Measurements from ENCODE around the gene CLDN10.

GRCh38 chr13:95614641-95615245 is 62.2 kb downstream of the CLDN10 start:
- TF ChIP-seq, protein P1, sequence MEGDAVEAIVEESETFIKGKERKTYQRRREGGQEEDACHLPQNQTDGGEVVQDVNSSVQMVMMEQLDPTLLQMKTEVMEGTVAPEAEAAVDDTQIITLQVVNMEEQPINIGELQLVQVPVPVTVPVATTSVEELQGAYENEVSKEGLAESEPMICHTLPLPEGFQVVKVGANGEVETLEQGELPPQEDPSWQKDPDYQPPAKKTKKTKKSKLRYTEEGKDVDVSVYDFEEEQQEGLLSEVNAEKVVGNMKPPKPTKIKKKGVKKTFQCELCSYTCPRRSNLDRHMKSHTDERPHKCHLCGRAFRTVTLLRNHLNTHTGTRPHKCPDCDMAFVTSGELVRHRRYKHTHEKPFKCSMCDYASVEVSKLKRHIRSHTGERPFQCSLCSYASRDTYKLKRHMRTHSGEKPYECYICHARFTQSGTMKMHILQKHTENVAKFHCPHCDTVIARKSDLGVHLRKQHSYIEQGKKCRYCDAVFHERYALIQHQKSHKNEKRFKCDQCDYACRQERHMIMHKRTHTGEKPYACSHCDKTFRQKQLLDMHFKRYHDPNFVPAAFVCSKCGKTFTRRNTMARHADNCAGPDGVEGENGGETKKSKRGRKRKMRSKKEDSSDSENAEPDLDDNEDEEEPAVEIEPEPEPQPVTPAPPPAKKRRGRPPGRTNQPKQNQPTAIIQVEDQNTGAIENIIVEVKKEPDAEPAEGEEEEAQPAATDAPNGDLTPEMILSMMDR (IDR thresholded peaks at IDR 0.05): no peak
- no peak for TF ChIP-seq POLR2A (IDR thresholded peaks at IDR 0.05)

Data from esophagus squamous epithelium (tissue), 4 donors.